22Rv1 (cell line): ENCODE results near the gene EMP1.

Experiments used
- H3K27ac ChIP-seq: fragments of 450-650 bp; 2 replicates; pipeline ENCODE4 v1.5.1; 2017
- ZFX ChIP-seq: fragments of 450-650 bp; IDR thresholded peaks from 2 replicates; pipeline ENCODE4 v1.6.1; 2017; ENCODE audit warnings: antibody characterized with exemption, borderline replicate concordance
- TF ChIP-seq, protein P1 (sequence below): fragments of 450-650 bp; IDR thresholded peaks from 2 replicates; pipeline ENCODE4 v1.5.1; 2017; ENCODE audit warnings: mild to moderate bottlenecking

The EMP1 gene

DNA sequence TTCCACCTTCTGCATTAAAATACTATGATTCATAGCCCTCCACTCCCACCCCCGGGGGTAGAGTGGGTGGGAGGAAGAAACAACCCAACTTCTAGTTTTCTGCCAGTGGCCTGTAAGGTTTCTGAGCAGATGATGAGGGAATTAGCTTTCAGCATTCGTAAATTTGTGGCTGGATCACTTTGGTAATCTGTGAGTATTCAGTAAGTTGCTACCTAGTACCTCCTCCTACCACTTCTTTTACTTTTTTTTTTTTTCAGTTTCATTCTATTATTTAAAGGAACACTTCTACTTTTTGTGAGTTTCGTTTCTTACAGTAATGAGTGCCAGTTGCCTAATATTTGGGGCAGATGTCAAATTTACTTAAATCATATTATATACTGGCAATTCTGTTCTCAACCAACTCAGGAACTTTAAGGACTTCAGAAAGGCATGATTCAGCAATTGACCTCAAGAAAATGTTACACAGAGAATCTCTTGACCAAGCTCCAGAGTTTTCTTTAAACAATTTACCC is 42.4 kb upstream of the EMP1 start:
- H3K27ac ChIP-seq = no peak overlapping the region
- TF ChIP-seq, protein P1, sequence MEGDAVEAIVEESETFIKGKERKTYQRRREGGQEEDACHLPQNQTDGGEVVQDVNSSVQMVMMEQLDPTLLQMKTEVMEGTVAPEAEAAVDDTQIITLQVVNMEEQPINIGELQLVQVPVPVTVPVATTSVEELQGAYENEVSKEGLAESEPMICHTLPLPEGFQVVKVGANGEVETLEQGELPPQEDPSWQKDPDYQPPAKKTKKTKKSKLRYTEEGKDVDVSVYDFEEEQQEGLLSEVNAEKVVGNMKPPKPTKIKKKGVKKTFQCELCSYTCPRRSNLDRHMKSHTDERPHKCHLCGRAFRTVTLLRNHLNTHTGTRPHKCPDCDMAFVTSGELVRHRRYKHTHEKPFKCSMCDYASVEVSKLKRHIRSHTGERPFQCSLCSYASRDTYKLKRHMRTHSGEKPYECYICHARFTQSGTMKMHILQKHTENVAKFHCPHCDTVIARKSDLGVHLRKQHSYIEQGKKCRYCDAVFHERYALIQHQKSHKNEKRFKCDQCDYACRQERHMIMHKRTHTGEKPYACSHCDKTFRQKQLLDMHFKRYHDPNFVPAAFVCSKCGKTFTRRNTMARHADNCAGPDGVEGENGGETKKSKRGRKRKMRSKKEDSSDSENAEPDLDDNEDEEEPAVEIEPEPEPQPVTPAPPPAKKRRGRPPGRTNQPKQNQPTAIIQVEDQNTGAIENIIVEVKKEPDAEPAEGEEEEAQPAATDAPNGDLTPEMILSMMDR = no peak
- TF ChIP-seq ZFX = no peak

DNA sequence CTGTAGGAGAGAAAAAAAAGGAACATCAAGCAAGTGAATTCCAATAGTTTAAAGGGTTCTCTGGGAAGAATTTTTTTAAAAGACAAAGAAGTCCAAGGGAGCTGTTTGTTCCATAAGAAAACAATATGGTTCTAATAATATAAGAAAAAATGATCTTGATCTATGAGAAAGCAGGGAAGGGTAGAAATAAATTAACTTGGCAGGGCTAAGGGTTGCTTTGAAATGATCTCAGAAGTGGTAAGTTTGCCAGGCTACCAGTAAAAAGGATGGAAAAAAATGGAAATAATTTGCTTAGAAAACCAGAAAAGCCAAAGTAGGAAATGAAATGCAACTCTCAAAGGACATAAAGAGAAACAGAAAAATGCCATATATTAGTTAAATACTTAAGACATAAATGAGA is 41.7 kb upstream of the EMP1 start:
- no peak overlapping the region for H3K27ac ChIP-seq
- TF ChIP-seq, protein P1 = no peak
- TF ChIP-seq ZFX = no peak

DNA sequence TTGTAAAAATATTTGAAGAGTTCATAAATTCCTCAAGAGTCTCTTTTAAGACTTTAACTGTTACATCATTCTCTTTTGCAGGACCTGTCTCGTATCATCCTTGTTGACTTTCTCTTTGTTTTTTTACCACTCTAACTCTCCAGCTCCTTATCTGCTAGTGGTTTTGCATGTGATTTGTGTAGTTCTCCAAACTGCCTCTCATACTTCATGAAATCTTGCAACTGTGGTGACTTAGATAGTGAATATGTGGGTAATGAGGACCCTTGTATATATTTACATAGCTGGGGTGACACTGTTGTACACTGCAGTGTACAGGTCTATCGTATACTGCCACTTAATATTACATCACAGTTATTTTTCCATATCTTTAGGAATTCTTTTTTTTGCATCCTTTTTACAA is 40.2 kb upstream of the EMP1 start:
- no peak for TF ChIP-seq ZFX
- TF ChIP-seq, protein P1 = no peak
- no peak overlapping the region for H3K27ac ChIP-seq

DNA sequence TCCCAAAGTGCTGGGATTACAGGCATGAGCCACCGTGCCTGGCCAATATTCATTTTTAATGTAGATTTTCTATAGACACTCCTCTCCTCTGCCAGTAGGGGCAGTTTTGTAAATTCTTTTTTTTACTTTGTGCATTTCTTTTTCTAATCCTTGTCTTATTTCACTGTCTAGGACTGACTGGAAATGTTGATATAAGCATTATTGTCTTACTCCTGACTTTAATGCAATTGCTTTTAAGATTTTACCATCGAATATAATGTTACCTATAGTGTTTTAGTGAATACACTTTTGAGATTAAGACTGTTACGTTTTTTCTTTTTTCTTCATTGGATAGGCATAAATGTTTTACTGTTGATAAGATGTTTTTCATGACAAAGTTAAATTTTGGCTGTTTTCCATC is 35.4 kb upstream of the EMP1 start:
- H3K27ac ChIP-seq = no peak overlapping the region
- no peak for TF ChIP-seq ZFX
- TF ChIP-seq, protein P1 = peak; percentile 54

DNA sequence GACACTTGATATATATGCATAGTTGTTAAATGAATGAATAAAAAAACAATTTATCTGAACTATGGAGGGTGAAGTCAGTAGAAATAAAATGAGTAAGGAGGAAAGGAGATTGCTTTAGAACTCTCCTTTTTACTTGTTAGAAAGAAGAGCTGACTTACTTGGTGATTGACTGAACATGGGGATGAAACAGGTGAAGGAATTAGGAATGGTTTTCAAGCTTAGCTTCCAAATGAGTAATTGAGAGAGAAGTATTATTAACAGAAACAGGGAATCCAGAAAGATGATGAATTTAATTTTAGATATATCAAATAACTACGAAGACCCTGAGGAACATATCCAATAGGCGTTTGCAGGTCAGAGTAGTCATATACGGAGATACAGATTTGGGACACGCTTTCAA is 33.6 kb upstream of the EMP1 start:
- TF ChIP-seq ZFX = no peak
- TF ChIP-seq, protein P1 = no peak
- H3K27ac ChIP-seq = no peak overlapping the region

DNA sequence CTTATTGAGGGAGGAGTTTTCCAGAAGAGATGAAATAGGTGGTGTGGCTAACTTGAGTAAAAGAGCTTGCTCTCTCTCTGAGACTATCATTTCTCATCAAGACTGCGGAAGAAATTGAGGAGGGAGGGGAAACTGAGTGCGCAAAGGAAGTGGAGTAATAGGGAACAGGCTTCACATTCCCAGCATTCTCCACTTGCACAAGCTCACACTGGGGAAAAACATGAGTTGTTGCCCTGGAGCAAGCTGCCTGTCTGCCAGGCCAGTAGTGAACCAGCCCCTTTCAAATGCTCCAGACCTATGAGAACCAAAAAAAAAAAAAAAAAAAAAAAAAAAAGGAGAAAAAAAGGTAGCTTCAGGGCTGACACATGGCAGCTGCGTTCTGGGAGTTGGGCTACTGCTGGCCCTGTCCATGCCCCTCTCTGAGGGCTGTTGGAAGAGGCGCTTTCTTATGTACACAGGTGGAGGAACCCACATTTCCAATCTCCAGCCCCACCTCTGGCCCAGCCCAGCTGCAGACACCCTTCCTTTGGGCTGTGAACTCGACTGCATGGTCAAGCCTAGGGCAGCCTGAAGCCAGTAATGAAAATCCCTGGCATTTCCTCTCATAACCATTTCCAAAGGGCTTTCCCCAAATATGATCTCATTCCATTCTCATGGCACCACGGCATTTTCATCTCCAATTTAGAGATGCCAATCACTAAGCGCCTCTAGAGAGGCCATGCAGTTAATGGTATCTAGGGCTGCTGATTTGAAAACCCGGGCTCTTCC is 32.5 kb upstream of the EMP1 start:
- no peak overlapping the region for H3K27ac ChIP-seq
- no peak for TF ChIP-seq ZFX
- TF ChIP-seq, protein P1 = no peak

DNA sequence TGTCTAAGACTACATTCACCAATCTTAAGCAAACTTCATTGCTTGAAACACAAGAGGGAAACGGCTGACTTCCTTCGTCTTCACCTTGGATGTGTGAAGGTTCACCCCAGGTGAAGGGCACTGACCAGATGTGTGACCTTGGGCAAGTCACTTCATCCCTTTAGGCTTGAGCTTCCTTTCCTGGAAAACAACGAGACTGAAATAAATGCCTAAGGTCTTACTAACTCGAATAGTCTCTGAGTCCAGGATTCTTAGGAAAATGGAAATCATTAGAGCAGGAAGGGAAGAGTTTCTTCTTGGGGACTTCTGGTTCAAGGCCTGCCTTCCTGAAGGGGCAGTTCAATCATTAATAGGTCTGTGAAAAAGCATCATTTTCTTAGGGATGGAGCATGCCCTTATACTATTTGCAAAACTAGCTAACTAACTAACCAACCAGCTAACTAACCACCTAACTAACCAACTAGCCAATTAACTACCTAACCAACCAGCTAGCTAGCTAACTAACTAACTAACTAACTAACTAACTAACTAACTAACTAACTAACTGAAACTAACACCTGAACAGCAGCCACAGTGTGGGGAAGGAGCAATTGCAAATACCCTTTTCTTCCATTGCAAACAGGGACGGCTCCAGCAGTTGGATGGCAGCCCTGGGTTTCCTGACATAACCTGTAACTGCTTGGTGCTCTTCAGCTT is 31.5 kb upstream of the EMP1 start:
- TF ChIP-seq, protein P1 = no peak
- no peak overlapping the region for H3K27ac ChIP-seq
